Measurements from ENCODE around the gene KIF12.
A peak's percentile ranks its signal among the peaks of the same experiment; 100 is the strongest.
"Not testable (repeated sequence)": the region's sequence is repeated elsewhere in the genome, so short reads cannot be mapped to it uniquely, and the experiment has no call there.

The KIF12 gene

DNA sequence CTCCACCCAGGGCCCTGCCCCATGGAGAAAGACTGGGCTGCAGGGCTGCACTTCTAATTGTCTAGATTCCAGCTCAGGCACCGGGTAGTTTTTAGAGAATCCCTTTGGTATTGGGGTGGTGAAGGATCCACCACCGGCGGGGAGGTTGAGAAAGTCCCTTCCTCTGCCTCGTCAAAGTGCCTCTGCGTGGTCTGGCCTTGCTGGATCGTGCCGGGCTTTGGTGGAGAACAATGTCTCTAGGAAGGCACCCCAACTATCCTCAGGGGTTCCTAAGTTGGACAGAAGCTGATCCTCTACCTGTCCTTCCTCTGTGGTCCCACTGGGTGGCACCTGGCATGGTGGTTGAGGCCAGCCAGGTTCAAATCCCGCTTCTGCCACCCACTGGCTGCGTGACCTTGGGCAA, 13.7 kb downstream of the KIF12 start:
- no peak for DNase-seq (ENCODE audit: low read depth in 2 of 2, low spot score in 1 of 2)

DNA sequence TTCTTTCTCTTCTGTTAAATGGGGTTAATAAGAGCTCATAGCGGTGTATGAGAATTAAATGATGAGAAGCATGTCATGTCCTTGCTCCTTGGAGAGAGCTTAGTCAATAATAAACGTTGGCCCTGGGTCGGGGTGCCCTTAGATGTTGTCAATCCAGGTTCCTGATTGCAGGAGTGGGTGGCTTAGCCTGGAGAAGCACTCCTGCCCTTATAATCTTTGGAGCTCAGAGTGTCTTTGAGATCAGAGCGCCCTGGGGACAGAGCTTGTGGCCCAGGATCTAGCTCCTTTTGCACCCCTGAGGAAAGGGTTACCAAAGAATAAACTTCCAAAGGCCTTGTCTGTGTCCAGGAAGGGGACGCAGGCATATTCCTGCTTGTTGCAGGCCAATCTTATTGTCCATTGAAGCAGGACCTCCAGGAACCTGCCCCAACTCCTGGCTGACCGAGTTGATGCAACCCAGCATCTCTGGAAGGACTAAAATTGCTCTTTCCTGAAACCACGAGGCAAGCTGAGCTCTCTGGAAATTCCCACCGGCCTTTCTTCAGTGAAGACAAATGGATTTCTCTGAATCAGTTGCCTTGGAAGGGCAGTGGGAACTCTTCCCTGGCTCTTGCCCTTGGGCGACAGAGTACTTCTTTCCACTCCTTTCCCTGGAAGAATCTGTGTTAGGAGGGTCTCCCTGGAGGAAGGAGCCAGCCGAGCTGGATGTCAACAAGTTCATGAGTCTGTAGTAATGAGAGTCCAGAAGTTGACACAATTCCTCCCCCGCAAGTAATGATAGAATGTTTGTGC, 14.6 kb downstream of the KIF12 start:
- DNase-seq (ENCODE audit: low read depth in 2 of 2, low spot score in 1 of 2), result no peak

DNA sequence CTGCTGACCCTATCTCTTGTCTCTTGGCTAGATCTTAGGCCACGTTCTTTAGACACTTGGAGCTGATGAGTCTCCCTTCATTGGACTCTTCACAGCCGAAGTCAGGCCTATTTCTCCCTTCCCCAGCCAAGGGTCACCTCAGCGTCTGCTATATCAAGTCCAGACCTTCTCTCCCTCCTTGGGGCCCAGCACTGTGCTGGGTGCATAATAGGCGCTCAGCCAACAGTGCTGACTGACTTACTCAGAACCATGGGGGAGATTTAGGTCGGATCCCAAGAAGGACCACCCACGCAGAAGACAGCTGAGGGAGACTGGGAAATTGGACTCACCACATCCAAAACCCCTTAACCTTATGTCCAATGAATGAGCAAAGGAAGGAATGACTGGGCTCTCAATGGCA, 15.4 kb downstream of the KIF12 start:
- DNase-seq (ENCODE audit: low read depth in 2 of 2, low spot score in 1 of 2), result no peak

DNA sequence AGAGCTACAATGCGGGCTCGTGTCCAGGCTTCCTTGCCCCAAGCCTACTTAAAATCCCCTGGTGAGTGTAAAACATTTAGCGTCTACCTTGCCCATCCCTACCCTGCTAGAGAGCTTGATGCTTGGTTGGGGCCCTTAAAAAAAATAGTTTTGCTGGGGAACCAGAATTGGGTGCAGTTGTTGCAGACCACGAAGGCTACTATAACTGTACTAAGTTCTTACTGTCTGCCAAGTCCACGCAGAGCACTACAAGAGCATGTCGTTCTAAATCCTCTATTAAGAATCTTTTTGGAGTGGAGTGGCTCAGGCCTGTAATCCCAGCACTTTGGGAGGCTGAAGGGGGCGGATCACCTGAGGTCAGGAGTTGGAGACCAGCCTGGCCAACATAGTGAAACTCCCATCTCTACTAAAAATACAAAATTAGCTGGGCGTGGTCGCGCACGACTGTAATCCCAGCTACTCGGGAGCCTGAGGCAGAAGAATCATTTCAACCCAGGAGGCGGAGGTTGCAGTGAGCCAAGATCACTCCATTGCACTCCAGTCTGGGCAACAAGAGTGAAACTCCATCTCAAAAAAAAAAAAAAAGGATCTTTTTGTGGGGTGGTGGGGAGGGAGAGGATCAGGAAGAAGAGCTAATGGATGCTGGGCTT, 16.2 kb downstream of the KIF12 start:
- DNase-seq (ENCODE audit: low read depth in 2 of 2, low spot score in 1 of 2), result not testable (repeated sequence)

DNA sequence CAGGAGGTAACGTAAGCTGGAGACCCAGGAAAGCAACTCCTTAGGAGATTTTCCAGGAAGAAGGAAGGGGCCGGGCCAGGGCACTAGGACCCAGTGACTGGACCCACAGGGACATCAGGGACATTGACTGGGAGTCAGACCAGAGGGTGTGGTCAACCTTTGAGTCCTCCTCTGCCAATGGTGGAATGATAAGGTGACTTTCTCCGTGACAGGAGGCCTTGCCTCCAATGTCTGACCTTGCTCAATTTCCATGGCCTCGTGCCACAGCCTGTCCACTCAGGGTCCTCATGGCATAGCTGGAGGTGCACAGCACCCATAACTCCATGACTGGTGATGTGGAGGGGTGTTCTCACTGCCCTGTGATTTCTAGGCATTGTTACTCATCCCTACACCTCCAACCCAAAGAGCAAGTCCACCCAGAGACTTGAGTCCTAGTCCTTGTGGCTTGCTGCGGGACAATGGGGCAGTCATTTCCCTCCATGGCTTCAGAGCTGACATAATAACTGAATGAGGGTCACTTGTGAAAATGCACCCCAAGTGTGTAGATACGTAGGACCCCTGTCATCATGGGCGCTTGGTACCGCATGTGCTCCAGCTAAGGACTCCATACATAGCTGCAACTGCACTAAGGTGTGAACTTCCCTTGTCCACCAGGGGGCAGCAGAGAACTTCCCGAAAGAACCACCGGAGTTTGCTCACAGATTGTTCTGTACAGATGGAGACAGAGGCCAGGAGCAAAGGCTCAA, 16.9 kb downstream of the KIF12 start:
- peak; percentile 63 to 66 for DNase-seq (ENCODE audit: low read depth in 2 of 2, low spot score in 1 of 2)

DNA sequence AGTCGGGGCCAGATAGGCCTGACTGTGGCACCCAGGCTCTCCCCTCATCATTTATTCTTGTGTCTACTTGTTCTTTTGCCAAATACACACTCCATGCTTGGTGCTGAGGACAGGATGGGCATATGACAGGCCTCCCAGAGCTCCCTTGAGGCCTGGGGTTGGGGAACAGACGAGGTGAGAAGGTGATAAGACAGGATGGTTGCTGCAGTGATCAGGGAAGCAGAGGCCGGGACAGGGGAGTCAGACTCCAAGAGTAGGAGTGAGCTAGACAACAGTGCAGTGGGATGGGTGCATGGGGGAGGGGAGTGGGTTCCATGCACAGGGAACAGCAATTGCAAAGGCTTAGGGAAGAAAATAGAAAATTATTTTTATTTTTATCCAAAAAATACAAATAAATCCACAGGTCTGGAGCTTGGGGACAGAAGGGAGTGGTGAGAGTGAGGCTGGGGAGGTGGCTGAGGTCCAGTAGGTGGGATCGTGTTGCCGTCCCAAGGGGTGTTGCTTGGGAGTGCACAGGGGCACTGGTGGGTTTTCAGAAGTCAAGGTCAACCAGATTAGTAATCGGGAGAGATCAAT, 17.6 kb downstream of the KIF12 start:
- DNase-seq (ENCODE audit: low read depth in 2 of 2, low spot score in 1 of 2), result no peak

DNA sequence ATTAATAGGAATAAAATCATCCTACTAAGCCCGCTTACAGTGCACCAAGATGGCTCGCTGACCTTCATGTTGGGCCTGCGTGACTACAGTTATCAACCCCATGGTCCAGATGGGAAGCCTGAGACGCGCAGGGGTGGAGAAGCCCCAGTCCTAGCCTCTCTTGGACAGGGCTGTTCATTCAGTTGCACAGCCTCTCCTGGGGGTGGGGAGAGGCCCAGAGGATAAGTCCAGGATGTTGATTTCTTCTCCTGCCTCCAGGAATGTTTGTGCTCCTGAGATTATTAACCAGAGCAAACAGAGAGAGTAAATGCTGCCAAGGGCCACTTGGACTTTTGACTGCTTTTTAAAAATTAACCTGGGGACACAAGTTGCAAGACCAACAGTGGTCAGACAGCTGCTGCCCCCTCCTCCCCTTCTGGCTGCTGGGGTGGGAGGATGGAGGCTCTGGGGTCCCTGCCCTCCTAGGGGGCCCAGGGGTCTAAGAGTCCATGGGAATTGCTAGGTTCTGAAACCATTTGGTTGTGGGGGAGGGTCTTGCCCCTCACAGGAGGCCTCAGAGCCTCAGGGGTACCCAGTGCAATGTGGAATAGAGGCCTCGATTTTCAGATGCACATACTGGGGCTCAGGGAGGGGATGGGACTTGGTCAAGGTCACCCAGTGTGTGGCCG, 18.2 kb downstream of the KIF12 start:
- DNase-seq (ENCODE audit: low read depth in 2 of 2, low spot score in 1 of 2), result no peak

DNA sequence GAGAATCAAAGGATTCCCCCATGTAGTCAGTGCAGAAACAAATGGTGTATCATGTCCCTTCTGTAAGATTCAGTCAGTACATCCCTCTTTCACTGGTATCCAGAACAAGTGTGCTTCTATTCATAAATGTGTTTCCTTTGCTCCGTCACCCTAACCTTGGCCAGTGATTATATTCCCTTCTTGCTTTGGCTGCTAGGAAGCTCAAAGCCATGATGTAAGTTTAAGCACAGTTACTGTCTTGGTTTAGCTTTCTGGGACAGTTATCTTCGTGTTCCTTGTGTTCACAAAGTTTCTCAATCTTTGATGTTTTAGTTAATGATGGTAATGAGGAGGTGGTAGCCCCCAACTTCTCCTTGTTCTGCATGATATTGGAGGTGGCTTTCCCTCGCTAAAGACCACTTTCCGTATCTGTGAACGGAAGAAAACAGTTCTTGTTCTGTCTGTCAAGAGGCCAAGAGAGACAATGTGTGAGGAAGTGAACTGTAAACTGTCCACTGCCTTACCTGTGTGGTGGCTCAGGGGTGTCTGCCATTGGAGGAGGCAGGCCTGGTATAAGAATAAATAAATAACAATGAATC, 18.8 kb downstream of the KIF12 start:
- DNase-seq (ENCODE audit: low read depth in 2 of 2, low spot score in 1 of 2), result no peak

DNA sequence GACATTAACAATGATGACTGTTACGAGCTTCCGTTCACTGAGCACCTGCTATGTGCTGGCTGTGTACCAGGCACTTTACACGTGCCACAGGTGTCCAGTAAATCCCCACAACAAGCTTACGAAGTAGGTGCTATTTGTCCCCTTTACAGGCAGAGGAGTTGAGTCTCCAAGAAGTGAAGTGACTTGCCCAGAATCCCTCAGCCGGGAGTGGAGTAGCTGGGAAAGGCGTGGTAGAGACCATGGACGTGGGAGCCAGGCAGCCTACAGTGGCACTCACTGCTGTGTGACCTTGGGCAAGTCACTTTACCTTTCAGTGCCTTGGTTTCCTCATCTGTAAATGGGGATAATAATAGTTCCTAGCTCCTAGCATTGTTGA, 20.3 kb downstream of the KIF12 start:
- no peak for DNase-seq (ENCODE audit: low read depth in 2 of 2, low spot score in 1 of 2)

DNA sequence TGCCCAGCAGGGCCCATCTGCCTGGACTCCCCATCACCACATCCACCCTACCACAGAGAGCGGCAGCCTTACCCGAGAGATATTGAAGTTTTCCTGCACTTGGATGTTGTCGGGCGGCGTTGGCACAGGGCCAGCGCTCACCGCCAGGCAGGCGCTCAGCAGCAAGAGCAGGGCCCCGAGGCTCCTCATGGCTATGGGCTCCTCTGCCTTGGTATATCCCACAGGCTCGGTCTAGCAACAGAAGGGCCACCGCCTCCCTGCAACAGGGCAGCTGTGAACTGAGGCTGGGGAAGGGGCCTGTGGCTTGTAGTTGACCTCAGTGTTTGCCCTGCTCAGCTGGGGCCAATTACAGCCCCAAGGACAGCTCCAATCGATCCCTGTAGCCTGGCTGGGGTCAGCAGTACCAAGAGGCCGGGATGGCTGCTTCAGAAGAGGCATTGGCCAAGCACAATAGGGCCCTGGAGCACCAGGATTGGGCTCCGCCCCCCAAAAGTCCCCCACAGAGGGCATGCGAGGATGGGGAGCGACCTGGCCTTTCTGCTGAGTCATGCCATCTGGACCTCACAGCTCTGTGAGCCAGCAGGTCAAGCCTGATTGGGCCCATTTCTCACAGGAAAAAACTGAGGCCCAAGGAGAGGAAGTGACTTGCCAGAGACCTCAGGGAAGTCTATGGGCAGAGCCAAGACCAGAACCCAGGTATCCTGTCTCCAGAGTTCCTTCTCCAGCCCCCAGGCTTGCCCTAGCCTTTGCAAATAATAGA, 20.9 kb downstream of the KIF12 start, which contains the start of gene AMBP:
AMBP (minus strand) TSS at position 280 of the 760 bp plus-strand sequence; CDS start at position 189, 91 bp downstream.
- DNase-seq (ENCODE audit: low read depth in 2 of 2, low spot score in 1 of 2), result no peak

DNA sequence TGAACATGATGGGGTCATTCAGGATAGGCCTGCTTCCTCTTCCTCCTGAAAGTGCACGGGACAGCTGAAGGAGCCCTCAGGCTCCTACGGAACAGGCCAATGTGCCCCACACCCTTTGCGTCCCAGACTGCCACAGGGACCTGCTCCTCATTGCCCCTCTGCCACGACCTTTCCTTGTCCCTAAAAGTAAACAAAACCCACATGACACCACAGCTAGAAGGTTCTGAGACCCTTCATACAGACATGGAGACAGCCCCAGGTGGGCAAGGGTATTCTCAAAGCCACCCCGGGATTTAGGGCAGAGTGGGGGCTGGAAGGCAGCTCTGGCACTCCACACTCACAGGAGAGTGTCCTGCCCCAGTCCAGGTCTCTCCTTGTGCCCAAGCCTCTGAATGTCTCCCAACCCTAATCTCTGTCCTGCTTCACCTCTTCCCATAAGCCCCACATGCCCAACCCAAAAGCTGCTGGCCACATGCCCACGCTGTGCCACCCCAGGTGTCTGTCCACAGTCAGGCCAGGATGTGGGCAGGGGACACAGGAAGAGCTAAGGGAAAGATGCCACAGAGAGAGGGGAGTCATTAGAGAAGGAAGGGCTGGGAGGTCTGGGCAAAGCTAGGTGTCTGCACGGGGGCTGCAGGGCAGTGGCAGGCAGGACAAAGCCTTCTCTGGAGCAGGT, 21.8 kb downstream of the KIF12 start:
- DNase-seq (ENCODE audit: low read depth in 2 of 2, low spot score in 1 of 2), result no peak

DNA sequence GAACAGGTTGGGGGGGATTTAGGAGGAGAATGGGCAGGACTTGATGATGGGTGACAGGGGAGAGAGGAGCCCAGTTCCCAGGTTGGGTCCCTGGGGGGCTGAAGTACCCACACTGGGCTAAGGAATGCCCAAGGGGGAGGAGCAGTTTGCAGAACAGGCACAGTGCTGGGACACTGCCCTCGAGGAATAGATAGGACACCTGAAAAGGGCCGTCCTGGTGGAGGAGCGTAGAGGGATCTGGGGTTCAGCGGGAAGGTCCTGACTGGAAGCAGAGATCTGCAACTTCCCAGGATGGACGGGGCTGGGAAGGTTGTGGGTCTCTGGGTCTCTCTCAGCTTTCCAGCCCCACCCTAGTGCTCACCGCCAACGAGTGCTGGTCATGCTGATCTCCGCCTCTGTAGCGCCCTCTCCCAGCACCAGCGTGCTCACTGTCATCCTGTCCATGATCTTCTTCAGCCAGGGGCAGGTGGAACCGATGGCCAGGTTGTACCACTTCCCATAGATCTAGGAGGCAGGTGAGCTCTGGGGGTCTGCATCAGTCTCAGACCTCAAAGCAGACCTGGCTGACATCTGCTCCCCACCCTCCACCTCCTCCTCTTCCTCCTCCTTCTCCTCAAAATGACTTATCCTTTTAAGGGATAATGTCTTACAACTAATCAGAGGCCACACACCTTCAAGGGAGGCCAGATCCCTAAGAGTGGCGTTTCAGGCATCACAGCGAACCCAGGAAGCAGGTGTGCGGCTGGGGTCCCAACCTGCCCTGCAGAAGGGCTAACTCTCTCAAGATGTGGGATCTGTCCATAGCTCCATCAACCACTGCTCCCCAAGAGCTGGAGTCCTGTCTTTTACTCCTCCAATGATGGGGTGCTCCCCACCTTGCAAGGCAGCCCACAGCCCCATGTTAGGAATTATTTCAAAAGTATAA, 22.6 kb downstream of the KIF12 start:
- no peak for DNase-seq (ENCODE audit: low read depth in 2 of 2, low spot score in 1 of 2)

DNA sequence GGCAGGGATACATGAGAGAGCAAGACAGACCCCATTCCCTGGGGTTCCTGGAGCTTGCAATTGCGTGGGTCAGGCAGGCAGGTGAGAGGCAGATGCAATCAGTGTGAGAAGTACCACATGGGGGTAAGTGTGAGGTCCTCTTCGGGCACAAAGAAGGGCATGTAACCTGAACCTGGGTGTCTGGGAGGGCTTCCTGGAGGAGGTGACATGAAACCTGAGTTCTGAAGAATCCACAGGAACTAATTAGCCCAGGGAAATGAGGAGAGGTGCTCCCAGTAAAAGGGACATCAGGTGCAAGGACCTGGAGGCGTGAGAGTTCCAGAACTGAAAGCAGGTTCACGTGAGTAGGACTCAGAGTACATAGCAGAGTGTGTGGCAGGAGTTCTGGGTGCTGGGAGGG, 23.5 kb downstream of the KIF12 start:
- no peak for DNase-seq (ENCODE audit: low read depth in 2 of 2, low spot score in 1 of 2)

DNA sequence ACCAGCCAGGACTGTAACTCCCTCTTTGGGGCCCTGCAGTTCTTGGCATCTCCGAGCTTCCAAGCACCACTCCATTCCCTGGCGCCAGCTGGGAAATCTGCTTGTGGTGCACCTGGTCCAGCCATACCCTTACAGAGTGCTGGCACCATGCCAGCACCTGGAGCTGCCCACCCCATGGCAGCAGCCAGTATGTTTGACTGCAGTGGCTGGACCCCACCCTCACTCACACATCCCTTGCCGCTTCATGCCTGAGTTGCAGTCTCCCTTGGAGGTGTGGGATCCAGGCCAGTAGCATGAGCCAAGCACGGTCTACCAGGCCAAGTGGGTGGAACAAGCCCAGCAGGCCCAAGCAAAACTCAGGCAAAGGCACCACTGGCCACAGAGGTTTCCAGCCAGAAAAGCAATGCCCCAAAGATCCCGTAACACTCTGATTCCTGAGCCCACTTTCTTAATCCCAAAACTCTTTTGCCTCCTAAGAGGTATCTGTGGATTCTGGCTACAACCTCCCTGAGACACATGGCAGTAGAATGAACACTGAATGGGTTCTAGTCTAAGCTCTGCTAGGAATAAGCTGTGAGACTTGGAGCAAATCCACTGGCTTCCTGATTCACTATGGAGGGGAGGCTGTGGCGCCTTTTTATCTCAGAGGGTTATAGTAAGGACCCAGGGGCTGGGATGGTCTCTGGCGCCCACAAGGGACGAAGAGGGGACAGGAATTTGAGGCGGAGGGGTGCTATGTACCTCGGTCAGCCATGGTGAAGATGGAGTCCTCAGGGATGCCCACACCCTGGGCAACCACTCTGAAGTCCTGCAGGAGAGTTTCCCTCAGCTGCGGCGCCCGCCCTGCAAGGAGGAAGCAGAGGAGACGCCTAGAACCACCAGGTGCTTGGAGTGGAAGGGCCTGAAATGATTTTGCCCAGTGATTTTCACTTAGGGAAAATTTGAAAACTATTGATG, 26.6 kb downstream of the KIF12 start:
- DNase-seq (ENCODE audit: low read depth in 2 of 2, low spot score in 1 of 2), result no peak

DNA sequence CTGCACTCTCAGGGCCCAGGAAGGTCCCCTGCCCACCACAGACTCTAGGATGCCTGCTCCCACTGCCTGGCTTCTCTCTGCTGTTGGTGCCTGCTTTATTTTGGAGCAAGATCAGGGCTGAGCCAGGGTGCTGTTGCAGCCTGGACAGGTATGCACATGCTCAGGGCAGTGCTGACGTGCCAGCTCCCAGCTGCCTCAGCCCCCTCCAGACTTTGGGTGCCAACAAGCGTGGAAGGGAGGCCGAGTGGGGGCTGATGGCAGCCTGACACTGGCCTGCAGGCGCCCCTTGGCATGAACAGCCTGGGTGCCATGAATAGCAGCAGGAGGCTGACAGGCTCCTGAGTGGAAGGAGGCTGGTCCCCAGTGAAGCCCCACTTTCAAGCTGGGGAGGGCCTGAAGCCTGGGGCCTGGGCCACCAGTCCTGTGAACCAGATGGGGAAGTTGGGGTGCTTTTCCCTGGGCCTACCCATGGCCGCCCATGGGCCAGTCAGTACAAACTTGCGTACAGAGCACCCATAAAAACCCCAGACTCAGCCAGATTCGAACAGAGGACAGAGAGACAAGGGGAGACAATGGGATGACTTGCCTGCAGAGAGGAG, 27.8 kb downstream of the KIF12 start:
- no peak for DNase-seq (ENCODE audit: low read depth in 2 of 2, low spot score in 1 of 2)

DNA sequence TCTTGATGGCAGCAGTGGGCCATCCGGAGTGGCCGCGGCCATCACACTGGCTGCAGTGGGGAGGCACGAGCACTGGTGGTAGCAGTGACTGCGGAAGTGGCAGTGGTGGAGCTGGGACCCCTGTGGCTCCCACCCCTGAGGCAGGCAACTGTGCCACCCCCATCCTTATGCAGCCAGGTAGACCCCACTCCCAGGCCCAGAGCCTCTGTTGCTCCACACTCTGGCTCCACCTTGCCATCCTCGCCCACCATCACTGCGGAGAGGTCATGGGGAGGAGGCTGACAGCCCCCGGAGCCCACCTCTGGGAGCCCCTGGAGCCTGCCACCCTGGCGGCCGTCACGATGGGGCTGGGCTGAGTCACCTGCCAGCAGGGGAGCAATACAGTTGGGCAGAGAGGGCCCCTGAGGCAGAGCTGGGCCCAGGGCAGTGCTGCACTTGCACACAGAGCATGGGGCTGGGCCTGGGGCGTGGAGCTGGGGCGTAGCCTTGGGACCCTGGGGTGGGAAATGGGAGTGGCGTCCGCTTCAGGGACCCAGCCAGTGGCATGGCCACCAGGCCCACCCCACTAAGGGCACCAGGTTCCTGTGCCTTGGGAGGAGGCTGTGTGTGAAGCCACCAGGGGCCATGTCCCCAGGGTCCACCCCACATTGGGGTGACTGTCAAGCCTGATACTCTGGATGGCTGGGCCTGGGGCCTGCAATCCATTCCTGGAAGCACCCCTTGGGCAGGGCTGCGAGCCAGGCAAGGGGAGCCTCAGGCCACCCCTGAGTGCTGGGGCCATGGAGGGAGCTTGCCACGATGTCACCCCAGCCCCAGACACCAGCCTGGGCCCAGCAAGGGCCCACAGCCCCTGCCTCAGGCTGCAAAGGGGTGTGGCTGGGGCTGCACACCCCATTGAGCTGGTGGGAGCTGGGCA, 28.6 kb downstream of the KIF12 start:
- DNase-seq (ENCODE audit: low read depth in 2 of 2, low spot score in 1 of 2), result no peak
